ENCODE results near the gene PTPRCAP.

GRCh38 chr11:67422891-67423290, 14.6 kb downstream of the PTPRCAP start:
- TF ChIP-seq POLR2A (IDR thresholded peaks at IDR 0.05), result no peak
- TF ChIP-seq, protein P1, sequence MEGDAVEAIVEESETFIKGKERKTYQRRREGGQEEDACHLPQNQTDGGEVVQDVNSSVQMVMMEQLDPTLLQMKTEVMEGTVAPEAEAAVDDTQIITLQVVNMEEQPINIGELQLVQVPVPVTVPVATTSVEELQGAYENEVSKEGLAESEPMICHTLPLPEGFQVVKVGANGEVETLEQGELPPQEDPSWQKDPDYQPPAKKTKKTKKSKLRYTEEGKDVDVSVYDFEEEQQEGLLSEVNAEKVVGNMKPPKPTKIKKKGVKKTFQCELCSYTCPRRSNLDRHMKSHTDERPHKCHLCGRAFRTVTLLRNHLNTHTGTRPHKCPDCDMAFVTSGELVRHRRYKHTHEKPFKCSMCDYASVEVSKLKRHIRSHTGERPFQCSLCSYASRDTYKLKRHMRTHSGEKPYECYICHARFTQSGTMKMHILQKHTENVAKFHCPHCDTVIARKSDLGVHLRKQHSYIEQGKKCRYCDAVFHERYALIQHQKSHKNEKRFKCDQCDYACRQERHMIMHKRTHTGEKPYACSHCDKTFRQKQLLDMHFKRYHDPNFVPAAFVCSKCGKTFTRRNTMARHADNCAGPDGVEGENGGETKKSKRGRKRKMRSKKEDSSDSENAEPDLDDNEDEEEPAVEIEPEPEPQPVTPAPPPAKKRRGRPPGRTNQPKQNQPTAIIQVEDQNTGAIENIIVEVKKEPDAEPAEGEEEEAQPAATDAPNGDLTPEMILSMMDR (IDR thresholded peaks at IDR 0.05), result no peak
